Cortex of kidney (tissue), 1 donor: ENCODE data around the gene SUPT6H.
"Not testable (repeated sequence)": the region's sequence is repeated elsewhere in the genome, so short reads cannot be mapped to it uniquely, and the experiment has no call there.

Experiments used
- DNase-seq: peaks from one replicate; lab custom pipeline; 2025; lab: John Stamatoyannopoulos, UW

Gene SUPT6H

GRCh38 chr17:28648698-28649097 is 13.3 kb upstream of the SUPT6H start:
- no peak for DNase-seq

- no peak for DNase-seq
Observed at GRCh38 chr17:28655160-28655559, 6.8 kb upstream of the SUPT6H start.

- DNase-seq = no peak
Observed at GRCh38 chr17:28657756-28658155, 4.2 kb upstream of the SUPT6H start.

- DNase-seq = not testable (repeated sequence)
Observed at GRCh38 chr17:28658342-28658741, 3.7 kb upstream of the SUPT6H start.

GRCh38 chr17:28658766-28659496 is 3.1 kb upstream of the SUPT6H start:
- DNase-seq = not testable (repeated sequence)

- not testable (repeated sequence) for DNase-seq
Observed at GRCh38 chr17:28659497-28659881, 2.5 kb upstream of the SUPT6H start.

- no peak for DNase-seq
Observed at GRCh38 chr17:28662527-28662829, 473 bp downstream of the SUPT6H start.

GRCh38 chr17:28663723-28664122 is 1.7 kb downstream of the SUPT6H start:
- no peak for DNase-seq

- no peak for DNase-seq
Observed at GRCh38 chr17:28665994-28666393, 4.0 kb downstream of the SUPT6H start.

GRCh38 chr17:28667870-28668269 is 5.9 kb downstream of the SUPT6H start:
- no peak for DNase-seq

GRCh38 chr17:28669918-28670317 is 7.9 kb downstream of the SUPT6H start:
- DNase-seq = no peak

- DNase-seq = no peak
Observed at GRCh38 chr17:28675490-28675889, 13.5 kb downstream of the SUPT6H start.

- DNase-seq = no peak
Observed at GRCh38 chr17:28675980-28676379, 14.0 kb downstream of the SUPT6H start.

GRCh38 chr17:28682655-28683054 is 20.6 kb downstream of the SUPT6H start:
- DNase-seq = no peak

GRCh38 chr17:28684963-28685362 is 23.0 kb downstream of the SUPT6H start:
- no peak for DNase-seq

GRCh38 chr17:28685366-28685765 is 23.4 kb downstream of the SUPT6H start:
- DNase-seq = no peak

GRCh38 chr17:28686296-28686695 is 24.3 kb downstream of the SUPT6H start:
- no peak for DNase-seq

- no peak for DNase-seq
Observed at GRCh38 chr17:28688481-28688880, 26.5 kb downstream of the SUPT6H start.

GRCh38 chr17:28689011-28689410 is 27.0 kb downstream of the SUPT6H start:
- no peak for DNase-seq

- no peak for DNase-seq
Observed at GRCh38 chr17:28693869-28694268, 31.9 kb downstream of the SUPT6H start.

- DNase-seq = no peak
Observed at GRCh38 chr17:28698253-28698941, 36.4 kb downstream of the SUPT6H start.

- no peak for DNase-seq
Observed at GRCh38 chr17:28700278-28700677, 38.3 kb downstream of the SUPT6H start.

GRCh38 chr17:28700830-28701492 is 39.0 kb downstream of the SUPT6H start:
- no peak for DNase-seq
